HG02938 (cell line): ENCODE data around the gene PAEP.
"Not testable (repeated sequence)": the region's sequence is repeated elsewhere in the genome, so short reads cannot be mapped to it uniquely, and the experiment has no call there.

Source experiments
- ATAC-seq: cut with Tn5 transposase; IDR thresholded peaks from one replicate; pipeline ENCODE4 v1.9.1; 2021; ENCODE audit warnings: mild to moderate bottlenecking, moderate library complexity; ENCODE audit not compliant: unreplicated experiment

The PAEP gene

GRCh38 chr9:135525241-135526088 lies 36.1 kb upstream of the PAEP start:
- ATAC-seq, result no peak

DNA sequence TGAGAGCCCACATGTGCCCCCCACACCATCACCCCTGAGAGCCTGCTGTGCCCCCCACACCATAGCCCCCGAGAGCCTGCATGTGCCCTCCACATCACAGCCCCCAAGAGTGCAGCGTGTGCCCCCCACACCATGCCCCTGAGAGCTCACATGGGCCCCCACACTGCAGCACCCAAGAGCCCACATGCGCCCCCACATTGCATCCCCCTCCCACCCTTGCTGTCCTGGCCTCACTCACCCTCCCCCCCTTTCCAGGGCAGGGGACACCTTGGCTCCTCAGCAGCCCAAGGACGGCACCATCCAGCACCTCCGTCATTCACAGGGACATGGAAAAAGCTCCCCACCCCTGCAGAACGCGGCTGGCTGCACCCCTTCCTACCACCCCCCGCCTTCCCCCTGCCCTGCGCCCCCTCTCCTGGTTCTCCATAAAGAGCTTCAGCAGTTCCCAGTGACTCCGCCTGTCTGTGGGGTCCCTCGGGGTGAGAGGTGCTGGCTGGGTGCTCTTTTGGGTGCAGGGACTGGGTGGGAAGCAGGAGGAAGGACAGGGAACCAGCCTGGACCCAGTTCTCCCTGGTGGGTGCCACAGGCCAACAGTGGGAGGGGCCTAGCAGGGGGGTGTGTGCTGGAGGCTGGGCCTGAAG lies 35.3 kb upstream of the PAEP start:
- ATAC-seq, result no peak

GRCh38 chr9:135526730-135527571 lies 34.6 kb upstream of the PAEP start:
- no peak for ATAC-seq

GRCh38 chr9:135528842-135529435 lies 32.6 kb upstream of the PAEP start:
- not testable (repeated sequence) for ATAC-seq

- no peak for ATAC-seq
These were observed 31.4 kb upstream of the PAEP start for GRCh38 chr9:135530146-135530545.

DNA sequence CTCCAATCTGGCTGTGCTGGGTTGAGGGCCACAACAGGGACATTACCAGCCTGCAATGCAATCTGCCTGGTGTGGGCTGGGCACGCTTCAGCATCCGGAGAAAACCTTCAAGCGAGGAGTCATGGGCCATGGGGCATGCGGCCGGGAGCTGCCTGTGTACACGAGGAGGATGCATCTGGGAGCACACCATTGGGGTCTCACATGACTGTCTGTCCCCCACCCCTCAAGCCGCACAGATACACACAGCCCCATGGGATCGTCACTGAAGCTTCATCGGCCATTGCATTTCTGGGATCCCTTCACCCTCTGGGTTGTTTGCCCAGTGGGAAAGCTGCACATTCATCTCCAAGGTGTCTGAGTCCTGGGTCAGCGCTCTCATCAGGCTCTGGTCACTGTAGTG lies 30.5 kb upstream of the PAEP start:
- ATAC-seq, result no peak

GRCh38 chr9:135533113-135533512 lies 28.4 kb upstream of the PAEP start:
- ATAC-seq, result no peak

DNA sequence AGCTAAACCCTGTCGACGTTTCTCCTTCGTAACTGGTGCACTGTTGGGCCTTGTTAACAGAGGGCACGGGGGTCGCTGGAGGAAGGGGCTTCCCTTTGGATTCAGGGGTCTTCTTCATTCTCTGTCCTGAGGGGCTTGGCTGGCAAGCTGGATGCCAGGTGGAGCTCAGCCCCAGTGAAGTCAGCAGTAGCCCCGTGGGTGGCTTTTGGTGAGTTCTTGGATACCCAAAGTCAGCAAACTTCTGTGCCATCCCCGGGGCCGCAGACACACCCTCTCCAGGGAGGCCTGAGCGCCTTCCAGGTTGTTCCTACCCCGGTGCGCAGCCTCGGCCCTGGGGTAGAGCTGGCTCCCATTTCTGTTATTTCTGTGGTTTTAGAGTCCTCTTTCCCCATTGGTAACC lies 27.9 kb upstream of the PAEP start:
- no peak for ATAC-seq

DNA sequence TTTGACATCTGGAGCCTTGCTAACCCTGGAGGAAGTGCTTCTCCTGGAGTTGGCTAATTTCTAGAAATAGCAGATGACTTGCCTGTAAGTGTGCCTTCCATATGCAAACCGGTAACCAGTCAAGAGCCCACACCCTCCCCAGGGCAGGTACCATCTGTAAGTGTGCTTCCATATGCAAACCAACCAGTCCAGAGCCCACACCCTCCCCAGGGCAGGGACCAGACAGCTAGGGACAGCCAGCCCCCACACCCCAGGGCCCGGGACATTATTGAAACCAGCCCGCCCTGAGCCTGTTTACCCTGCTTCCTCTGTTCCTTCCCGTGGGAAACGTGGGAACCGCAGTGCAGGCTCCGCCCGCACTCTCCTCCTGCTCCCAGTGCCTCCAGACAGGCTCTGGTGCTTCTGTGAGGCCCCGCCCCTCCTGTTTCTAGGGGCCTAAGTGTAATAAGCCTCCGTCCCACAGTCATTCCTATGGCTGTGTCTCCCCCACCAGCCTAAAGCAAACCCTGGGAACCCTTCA lies 27.3 kb upstream of the PAEP start:
- not testable (repeated sequence) for ATAC-seq

GRCh38 chr9:135534826-135535225 lies 26.7 kb upstream of the PAEP start:
- not testable (repeated sequence) for ATAC-seq

DNA sequence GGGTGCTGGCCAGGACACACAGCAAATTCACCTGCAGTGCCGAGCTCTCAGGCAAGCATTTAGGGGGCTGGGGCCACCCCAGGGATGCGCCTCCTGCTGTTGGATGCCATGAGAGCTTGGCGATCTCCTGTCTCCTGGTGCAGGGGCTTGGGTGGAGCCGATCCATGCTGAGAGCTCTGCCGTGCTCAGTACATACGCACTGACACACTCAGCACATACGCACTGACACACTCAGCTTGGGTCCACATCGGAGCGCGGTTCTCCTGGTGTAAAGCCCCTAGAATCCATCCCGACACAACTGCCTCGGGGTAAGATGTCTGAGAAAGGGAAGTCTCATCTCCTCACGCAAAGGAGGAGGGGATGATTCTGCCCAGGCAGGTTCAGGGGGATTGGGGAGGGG lies 25.9 kb upstream of the PAEP start:
- not testable (repeated sequence) for ATAC-seq

GRCh38 chr9:135536216-135536615 lies 25.3 kb upstream of the PAEP start:
- no peak for ATAC-seq

DNA sequence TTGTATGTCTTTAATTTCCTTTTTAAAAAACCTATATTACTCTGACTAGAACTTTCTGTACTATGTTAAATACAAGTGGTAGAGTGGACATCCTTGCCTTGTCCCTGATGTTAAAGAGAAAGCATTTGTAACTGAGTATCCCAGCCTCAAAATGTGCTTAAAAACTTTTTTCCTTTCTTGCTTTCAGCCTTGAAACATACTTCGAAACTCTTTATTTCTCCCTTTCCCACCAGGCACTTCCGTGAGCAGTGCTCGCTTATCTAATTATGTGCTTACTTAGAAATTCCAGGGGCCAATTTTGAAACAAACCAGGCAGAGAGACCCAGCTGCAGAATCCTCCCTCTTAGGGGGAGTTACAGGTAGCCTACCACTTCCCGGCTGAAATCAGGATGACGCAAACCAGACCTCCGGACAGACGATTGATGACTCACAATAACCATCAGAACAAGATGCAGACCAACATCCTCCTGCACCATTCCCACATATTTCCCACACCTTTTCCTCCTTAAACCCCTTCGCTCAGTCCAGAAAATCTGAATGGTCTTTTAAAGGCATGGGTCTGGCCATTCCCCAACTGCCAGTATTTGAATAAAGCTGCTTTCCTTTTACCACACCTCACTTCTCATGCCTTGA lies 18.2 kb upstream of the PAEP start:
- not testable (repeated sequence) for ATAC-seq

GRCh38 chr9:135544981-135545635 lies 16.4 kb upstream of the PAEP start:
- no peak for ATAC-seq

GRCh38 chr9:135545646-135546176 lies 15.8 kb upstream of the PAEP start, which contains the start of gene OBP2A:
Gene OBP2A, plus strand, starts transcription at chr9:135546126. Its CDS starts 55 bp downstream, at chr9:135546181.
- ATAC-seq, result not testable (repeated sequence)

DNA sequence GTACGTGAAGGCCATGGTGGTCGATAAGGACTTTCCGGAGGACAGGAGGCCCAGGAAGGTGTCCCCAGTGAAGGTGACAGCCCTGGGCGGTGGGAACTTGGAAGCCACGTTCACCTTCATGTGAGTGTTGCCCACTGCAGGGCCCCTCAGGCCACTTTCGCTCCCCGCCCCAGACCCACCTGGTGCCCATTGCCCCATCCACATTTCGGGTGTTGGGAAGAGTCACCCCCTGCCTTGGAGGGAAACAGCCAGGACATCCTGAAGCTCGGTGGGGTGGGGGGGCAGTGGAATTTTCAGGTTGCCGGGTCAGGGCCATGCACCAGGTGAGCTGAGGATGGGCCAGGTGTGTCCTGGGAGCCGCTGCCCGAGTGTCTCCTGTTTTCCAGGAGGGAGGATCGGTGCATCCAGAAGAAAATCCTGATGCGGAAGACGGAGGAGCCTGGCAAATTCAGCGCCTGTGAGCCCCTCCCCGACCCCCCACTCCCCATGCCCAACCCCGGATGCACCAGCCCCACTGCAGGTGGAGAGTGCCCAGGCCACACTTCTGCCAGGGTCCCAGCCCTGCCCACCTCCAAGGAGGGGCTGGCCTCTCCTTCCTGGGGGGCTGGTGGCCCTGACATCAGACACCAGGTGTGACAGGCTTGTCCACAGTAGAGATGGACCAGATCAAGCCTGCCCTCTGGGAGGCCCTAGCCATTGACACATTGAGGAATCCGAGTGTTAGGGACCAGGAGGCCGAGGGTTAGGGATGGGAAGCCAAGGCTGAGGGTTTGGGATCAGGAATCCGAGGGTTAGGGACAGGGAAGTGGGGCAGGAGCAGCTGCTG lies 14.6 kb upstream of the PAEP start:
- ATAC-seq, result not testable (repeated sequence)

DNA sequence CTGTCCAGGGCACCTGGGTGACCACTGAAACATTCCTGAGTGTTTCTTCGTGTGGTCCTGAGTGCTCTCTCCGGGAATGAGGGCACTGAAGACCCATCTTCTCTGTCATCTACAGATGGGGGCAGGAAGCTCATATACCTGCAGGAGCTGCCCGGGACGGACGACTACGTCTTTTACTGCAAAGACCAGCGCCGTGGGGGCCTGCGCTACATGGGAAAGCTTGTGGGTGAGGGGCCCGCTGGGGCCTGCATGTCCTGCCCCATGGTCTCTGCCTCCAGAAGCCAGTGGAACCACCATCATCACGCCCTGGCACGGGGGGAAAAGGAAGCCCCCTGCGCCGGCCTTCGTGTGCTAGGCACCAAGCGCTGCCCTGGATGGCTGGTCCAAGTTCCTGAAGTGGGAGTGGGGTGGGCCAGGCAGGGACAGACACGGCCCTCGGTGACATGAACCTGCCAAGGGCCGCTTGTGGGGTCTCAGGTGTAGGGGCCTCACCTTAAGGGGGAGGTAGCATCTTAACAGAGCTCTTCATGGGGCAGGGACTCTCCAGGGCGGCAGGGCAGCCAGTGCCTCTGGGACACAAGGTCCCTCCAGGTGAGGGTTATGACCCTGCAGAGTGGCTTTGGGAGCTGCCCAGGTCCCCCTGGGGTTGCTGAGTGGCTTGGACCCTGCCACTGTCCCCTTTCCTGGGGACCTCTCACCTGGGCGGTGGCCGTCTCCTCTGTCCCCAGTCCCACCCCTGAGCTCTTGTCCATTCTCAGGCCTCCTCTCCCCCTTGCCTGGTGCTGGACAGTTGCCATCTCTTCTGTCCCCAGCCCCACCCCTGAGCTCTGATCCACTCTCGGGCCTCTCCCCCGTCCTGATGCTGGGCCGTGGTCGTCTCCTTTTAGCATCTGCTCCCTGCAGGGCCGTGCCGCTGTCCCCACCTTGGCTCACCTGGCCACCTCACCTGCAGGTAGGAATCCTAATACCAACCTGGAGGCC lies 13.5 kb upstream of the PAEP start:
- no peak for ATAC-seq
